Lung (tissue), 12 donors: ENCODE data around the gene C8B. TPM values are rescaled to one million over a fixed set of nuclear protein-coding genes. Genes with fewer than 3 reads are reported as not detected.

Experiments
- ATAC-seq: fragments of 200-7000 bp; cut with Tn5 transposase; one replicate; pipeline ENCODE4 v1.9.1; 2020; ENCODE audit warnings: moderate number of reproducible peaks; ENCODE audit not compliant: insufficient read depth, low FRiP score
- DNase-seq, 3 donors: peaks; one replicate each; pipeline ENCODE4 v3.0.0-alpha.2; 2013 to 2017
- H3K27ac ChIP-seq, 2 donors: one replicate each; pipeline ENCODE4 v1.5.1; 2013; ENCODE audit warnings: mild to moderate bottlenecking in 2 of 2, moderate library complexity in 2 of 2, control low read depth in 1 of 2, inconsistent platforms in 1 of 2, low read depth in 1 of 2, low read length in 1 of 2
- H3K27me3 ChIP-seq, 3 donors: one replicate each; pipeline ENCODE4 v1.5.1; 2013; ENCODE audit warnings: low read length in 2 of 3; ENCODE audit not compliant: control insufficient read depth in 3 of 3, insufficient read depth in 3 of 3
- H3K36me3 ChIP-seq, 4 donors: one replicate each; pipeline ENCODE4 v1.5.1; 2013; ENCODE audit warnings: low read length in 4 of 4, mild to moderate bottlenecking in 1 of 4, moderate library complexity in 1 of 4; ENCODE audit not compliant: control insufficient read depth in 4 of 4, insufficient read depth in 4 of 4
- H3K4me1 ChIP-seq, 5 donors: one replicate each; pipeline ENCODE4 v1.5.1; 2013; ENCODE audit warnings: low read length in 5 of 5, mild to moderate bottlenecking in 2 of 5, moderate library complexity in 1 of 5; ENCODE audit not compliant: control insufficient read depth in 5 of 5, insufficient read depth in 5 of 5
- H3K4me3 ChIP-seq: one replicate; pipeline ENCODE4 v1.5.1; 2013; ENCODE audit warnings: mild to moderate bottlenecking, control low read depth, moderate library complexity
- H3K9ac ChIP-seq, 2 donors: one replicate each; pipeline ENCODE4 v1.5.1; 2013; ENCODE audit warnings: low read length in 2 of 2, control low read depth in 1 of 2; ENCODE audit not compliant: insufficient read depth in 1 of 2
- H3K9me3 ChIP-seq, 4 donors: one replicate each; pipeline ENCODE4 v1.5.1; 2013; ENCODE audit warnings: low read length in 3 of 4, mild to moderate bottlenecking in 1 of 4, moderate library complexity in 1 of 4; ENCODE audit not compliant: control insufficient read depth in 4 of 4, insufficient read depth in 3 of 4
- CTCF ChIP-seq: IDR thresholded peaks from 2 replicates; pipeline ENCODE4 v1.5.1; 2012; ENCODE audit warnings: mild to moderate bottlenecking; ENCODE audit errors: control extremely low read depth, extremely low read depth
- WGBS, 2 donors: extraction: QIAGEN DNeasy Blood & Tissue Kit; methylation state at CpG; one replicate each; pipeline ENCODE4 v1.1.7; 2013; 5-methylcytosine and 5-hydroxymethylcytosine counted together
- polyA plus RNA-seq, 2 donors: library from polyadenylated mRNA; stranded (reverse); fragments of 200-250 nt; gene quantifications; one replicate each; pipeline ENCODE4 v1.2.1, GENCODE V29; 2013
- total RNA-seq, 2 donors: library from RNA; depleted of rRNA in 1 of 2; stranded (reverse); fragments of >200 nt in 1 of 2; gene quantifications; one replicate each; pipeline ENCODE4 v1.2.1, GENCODE V29; 2014 to 2021
- donor health status: control.
- donor health status: control.
- donor health status: Bipolar disorder and iron deficiency.
- donor health status: healthy.
- donor health status: DM: yes; HTN: yes; CAD: no.

The C8B gene
- total and polyA plus RNA-seq, 4 donors, result 0.22 to 2.8 (median 1.7) TPM

GRCh38 chr1:56904663-56905397 is 61.0 kb downstream of the C8B start:
- H3K36me3 ChIP-seq, result no peaks in the 10 kb centered on the region
- no peak for DNase-seq
- peaks cover 0 to 5% (median 0%) of the 10 kb centered on the region in 3 donors for H3K27me3 ChIP-seq
- ATAC-seq, result no peak
- WGBS, 2 donors, result 63 to 66% methylated on average over 2 of the region's 2 CpGs
- H3K27ac ChIP-seq, result no peak overlapping the region
- H3K9ac ChIP-seq, result no peak overlapping the region
- peaks cover 0 to 1% (median 0%) of the 10 kb centered on the region in 5 donors for H3K4me1 ChIP-seq
- H3K4me3 ChIP-seq, result no peak overlapping the region
- H3K9me3 ChIP-seq, result peaks cover 0 to 2% (median 0%) of the 10 kb centered on the region in 4 donors
- TF ChIP-seq CTCF, result no peak

GRCh38 chr1:56903778-56904177 is 62.0 kb downstream of the C8B start:
- Histone ChIP-seq H3K9ac (no peak overlapping the region), H3K27ac (no peak overlapping the region), H3K4me3 (no peak overlapping the region), H3K4me1 (peaks cover 0 to 1% (median 0%) of the 10 kb centered on the region in 5 donors), H3K27me3 (peaks cover 0 to 5% (median 0%) of the 10 kb centered on the region in 3 donors), H3K36me3 (no peaks in the 10 kb centered on the region), H3K9me3 (peaks cover 0 to 2% (median 0%) of the 10 kb centered on the region in 4 donors)
- no peak for ATAC-seq
- no peak for TF ChIP-seq CTCF
- no peak for DNase-seq
- WGBS, 2 donors, result 87 to 88% methylated on average over 1 of the region's 1 CpG

- H3K36me3 ChIP-seq, result no peaks in the 10 kb centered on the region
- H3K9ac ChIP-seq, result no peak overlapping the region
- DNase-seq, result no peak
- H3K9me3 ChIP-seq, result peaks cover 0 to 2% (median 0%) of the 10 kb centered on the region in 4 donors
- peak; percentile 37 for ATAC-seq
- peaks cover 0 to 5% (median 0%) of the 10 kb centered on the region in 3 donors for H3K27me3 ChIP-seq
- no peak for TF ChIP-seq CTCF
- 31 to 52% methylated on average over 3 of the region's 3 CpGs for whole genome bisulfite sequencing, 2 donors
- H3K27ac ChIP-seq, result no peak overlapping the region
- H3K4me3 ChIP-seq, result no peak overlapping the region
- H3K4me1 ChIP-seq, result peaks cover 0 to 8% (median 0%) of the 10 kb centered on the region in 5 donors
These were observed 64.1 kb downstream of the C8B start for GRCh38 chr1:56901716-56902115.

GRCh38 chr1:56898879-56899278 is 66.9 kb downstream of the C8B start:
- no peak overlapping the region for H3K27ac ChIP-seq
- H3K9ac ChIP-seq, result no peak overlapping the region
- ATAC-seq (no peak), DNase-seq (no peak)
- no peaks in the 10 kb centered on the region for H3K27me3 ChIP-seq
- H3K4me3 ChIP-seq, result no peak overlapping the region
- H3K36me3 ChIP-seq, result no peaks in the 10 kb centered on the region
- peaks cover 0 to 2% (median 0%) of the 10 kb centered on the region in 4 donors for H3K9me3 ChIP-seq
- WGBS, 2 donors, result 67 to 71% methylated on average over 2 of the region's 2 CpGs
- peaks cover 0 to 8% (median 0%) of the 10 kb centered on the region in 5 donors for H3K4me1 ChIP-seq
- no peak for TF ChIP-seq CTCF
